Stomach smooth muscle (tissue), 2 donors: ENCODE results near the gene STK36.

Experiments used
- H3K27ac ChIP-seq: one replicate; pipeline ENCODE4 v1.7.0; 2013; ENCODE audit warnings: mild to moderate bottlenecking, low read length, inconsistent platforms
- H3K27me3 ChIP-seq, 2 donors: one replicate each; pipeline ENCODE4 v1.7.0; 2013; ENCODE audit warnings: low read length in 2 of 2; ENCODE audit not compliant: insufficient read depth in 2 of 2, control insufficient read depth in 1 of 2
- H3K36me3 ChIP-seq, 2 donors: one replicate each; pipeline ENCODE4 v1.7.0; 2013; ENCODE audit warnings: low read length in 2 of 2; ENCODE audit not compliant: control insufficient read depth in 2 of 2, insufficient read depth in 2 of 2
- H3K4me1 ChIP-seq: one replicate; pipeline ENCODE4 v1.7.0; 2013; ENCODE audit warnings: low read length; ENCODE audit not compliant: control insufficient read depth, insufficient read depth
- H3K4me3 ChIP-seq, 2 donors: one replicate each; pipeline ENCODE4 v1.7.0; 2013; ENCODE audit warnings: low read length in 2 of 2
- H3K9ac ChIP-seq, 2 donors: one replicate each; pipeline ENCODE4 v1.7.0; 2013; ENCODE audit warnings: low read length in 2 of 2, mild to moderate bottlenecking in 1 of 2
- H3K9me3 ChIP-seq, 2 donors: one replicate each; pipeline ENCODE4 v1.7.0; 2013; ENCODE audit warnings: low read length in 2 of 2; ENCODE audit not compliant: control insufficient read depth in 2 of 2
- donor health status: healthy.
- donor health status: Pancreatic carcinoma.

STK36 gene

GRCh38 chr2:218642786-218643185 lies 29.1 kb upstream of the STK36 start:
- Histone ChIP-seq H3K4me1 (no peaks in the 10 kb centered on the region), H3K9ac (no peak overlapping the region), H3K4me3 (no peak overlapping the region), H3K36me3 (peaks cover 64 to 66% of the 10 kb centered on the region in 2 donors), H3K27ac (no peak overlapping the region), H3K27me3 (no peaks in the 10 kb centered on the region), H3K9me3 (no peaks in the 10 kb centered on the region)

DNA sequence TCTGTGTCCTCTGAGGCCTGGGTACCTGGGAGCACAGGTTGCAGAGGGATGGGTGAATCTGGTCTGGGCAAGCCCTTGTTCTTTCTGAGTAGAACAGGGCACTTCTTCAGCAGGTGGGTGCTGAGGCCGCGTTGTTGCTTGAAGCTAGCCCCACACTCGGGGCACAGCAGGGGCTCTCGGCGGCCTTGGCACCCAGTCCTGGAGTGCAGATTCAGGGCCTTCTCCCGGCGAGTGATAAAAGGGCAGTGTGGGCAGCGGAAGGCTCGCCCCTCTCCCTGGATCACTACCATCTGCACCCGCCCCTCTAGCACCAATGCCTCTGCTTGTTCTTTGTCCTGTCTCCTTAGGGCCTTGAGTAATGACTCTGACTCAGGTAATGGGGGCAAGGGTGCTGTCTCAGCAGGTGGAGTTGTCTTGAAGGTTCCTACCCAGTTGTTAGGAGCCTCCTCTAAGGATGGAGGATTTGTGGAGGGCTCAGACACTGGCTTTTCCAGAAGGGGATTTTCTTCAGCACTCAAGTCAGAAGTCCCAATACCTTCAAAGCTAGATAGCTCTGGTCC lies 28.1 kb upstream of the STK36 start:
- no peak overlapping the region for H3K4me3 ChIP-seq
- no peak overlapping the region for H3K9ac ChIP-seq
- H3K9me3 ChIP-seq, result no peaks in the 10 kb centered on the region
- H3K27ac ChIP-seq, result no peak overlapping the region
- H3K4me1 ChIP-seq, result no peaks in the 10 kb centered on the region
- no peaks in the 10 kb centered on the region for H3K27me3 ChIP-seq
- peaks cover 64 to 67% of the 10 kb centered on the region in 2 donors for H3K36me3 ChIP-seq

GRCh38 chr2:218644721-218645120 lies 27.2 kb upstream of the STK36 start:
- Histone ChIP-seq H3K9me3 (no peaks in the 10 kb centered on the region), H3K27ac (no peak overlapping the region), H3K4me1 (no peaks in the 10 kb centered on the region), H3K36me3 (peaks cover 70 to 71% of the 10 kb centered on the region in 2 donors), H3K9ac (no peak overlapping the region), H3K27me3 (no peaks in the 10 kb centered on the region), H3K4me3 (no peak overlapping the region)

- Histone ChIP-seq H3K27ac (no peak overlapping the region), H3K9ac (no peak overlapping the region), H3K27me3 (no peaks in the 10 kb centered on the region), H3K4me1 (no peaks in the 10 kb centered on the region), H3K9me3 (no peaks in the 10 kb centered on the region), H3K36me3 (peaks cover 71 to 74% of the 10 kb centered on the region in 2 donors), H3K4me3 (no peak overlapping the region)
Observed at GRCh38 chr2:218645126-218645525, 26.8 kb upstream of the STK36 start.

DNA sequence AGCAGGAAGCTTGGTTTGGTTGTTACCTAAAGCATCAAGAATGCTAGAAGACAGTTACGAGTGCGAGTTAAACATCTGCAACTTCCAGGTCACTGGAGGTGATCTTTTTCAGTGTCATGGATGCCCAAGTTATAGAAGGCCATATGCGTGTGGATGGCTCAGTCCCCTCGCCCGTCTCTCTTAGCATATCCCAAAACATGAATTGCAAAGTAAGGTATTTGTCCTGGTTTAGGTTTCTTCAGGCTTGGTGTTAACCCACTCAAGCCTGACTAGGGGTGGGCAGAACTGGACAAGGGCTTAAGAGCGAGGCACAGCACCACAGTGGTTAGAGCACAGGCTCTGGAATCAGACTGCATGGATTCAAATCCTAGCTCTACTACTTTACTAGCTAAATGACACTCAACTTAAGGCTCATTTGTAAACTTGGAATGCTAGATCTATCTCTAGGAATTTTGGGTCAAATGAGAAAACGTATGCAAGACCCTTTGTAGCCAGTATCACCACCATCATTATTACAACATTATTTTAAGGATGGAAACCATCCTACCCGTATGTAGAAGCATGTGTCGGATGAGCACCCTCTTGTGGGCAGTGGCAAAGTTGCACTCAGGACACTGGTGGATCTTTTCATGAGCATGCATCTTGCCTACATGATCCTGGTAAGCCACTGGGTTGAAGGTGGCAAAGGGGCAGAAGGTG lies 23.6 kb upstream of the STK36 start:
- no peak overlapping the region for H3K9ac ChIP-seq

DNA sequence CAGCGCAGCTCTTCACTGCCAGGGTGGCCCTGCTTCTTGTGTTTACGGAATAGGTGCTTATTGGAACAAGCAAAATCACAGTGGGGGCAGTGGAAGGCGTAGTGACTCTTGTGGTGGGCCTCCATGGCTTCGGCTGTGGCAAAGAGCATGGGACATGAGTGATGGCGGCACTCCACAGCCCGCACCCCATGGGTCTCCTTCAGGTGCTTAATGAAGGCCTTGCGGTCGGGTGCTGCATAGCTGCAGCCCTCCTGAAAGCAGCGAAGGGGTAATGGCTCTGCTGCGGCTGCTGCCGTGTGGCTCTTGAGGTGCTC lies 23.1 kb upstream of the STK36 start:
- Histone ChIP-seq H3K36me3 (peaks cover 61 to 70% of the 10 kb centered on the region in 2 donors), H3K4me3 (no peak overlapping the region), H3K4me1 (no peaks in the 10 kb centered on the region), H3K9ac (no peak overlapping the region), H3K9me3 (no peaks in the 10 kb centered on the region), H3K27ac (no peak overlapping the region), H3K27me3 (no peaks in the 10 kb centered on the region)

More for the DNA sequence above, 23.6 kb upstream of the STK36 start:
- no peaks in the 10 kb centered on the region for H3K9me3 ChIP-seq
- H3K36me3 ChIP-seq, result peaks cover 65 to 70% of the 10 kb centered on the region in 2 donors
- no peaks in the 10 kb centered on the region for H3K4me1 ChIP-seq
- no peak overlapping the region for H3K27ac ChIP-seq
- no peaks in the 10 kb centered on the region for H3K27me3 ChIP-seq
- no peak overlapping the region for H3K4me3 ChIP-seq

GRCh38 chr2:218655751-218656150 lies 16.1 kb upstream of the STK36 start:
- H3K4me1 ChIP-seq, result peaks cover 21% of the 10 kb centered on the region
- no peak overlapping the region for H3K4me3 ChIP-seq
- H3K27ac ChIP-seq, result no peak overlapping the region
- H3K27me3 ChIP-seq, result no peaks in the 10 kb centered on the region
- no peaks in the 10 kb centered on the region for H3K9me3 ChIP-seq
- no peak overlapping the region for H3K9ac ChIP-seq
- peaks cover 19 to 29% of the 10 kb centered on the region in 2 donors for H3K36me3 ChIP-seq

DNA sequence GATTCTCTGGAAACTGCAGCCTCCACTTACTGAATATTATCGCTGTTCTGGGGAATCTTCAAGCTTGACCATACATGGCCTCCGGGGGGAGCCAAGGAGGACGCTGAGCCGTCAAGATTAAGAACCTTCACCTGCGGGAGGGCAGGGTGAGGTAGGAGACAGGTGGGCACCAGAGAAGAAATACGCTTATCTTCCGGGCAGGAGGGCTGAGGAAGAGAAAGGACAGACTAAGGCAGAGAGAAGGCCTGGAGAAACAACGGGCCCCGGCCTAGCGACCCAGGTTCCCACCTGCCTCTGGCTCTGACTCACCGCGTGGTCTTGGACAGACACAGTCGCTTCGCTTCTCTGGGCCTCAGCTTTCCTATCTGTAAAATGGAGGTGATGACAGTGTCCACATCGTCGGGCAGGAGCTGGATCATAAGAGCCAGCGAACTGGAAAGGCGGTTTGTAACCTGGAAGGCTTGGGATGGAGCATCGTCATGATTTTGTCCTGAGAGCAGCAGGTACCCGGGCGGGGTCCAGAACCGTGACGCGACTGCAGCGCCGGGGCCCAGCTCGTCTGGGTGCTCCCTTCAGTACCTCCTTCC lies 13.1 kb upstream of the STK36 start:
- Histone ChIP-seq H3K27me3 (no peaks in the 10 kb centered on the region), H3K27ac (peak overlapping the region; percentile 53), H3K9ac (peak overlapping the region; percentile 81 to 82), H3K36me3 (peaks cover 31 to 39% of the 10 kb centered on the region in 2 donors), H3K4me3 (peak overlapping the region; percentile 91 to 94), H3K9me3 (no peaks in the 10 kb centered on the region), H3K4me1 (peaks cover 21% of the 10 kb centered on the region)

GRCh38 chr2:218659258-218659987 lies 12.5 kb upstream of the STK36 start, which contains the start of the genes BCS1L and ZNF142:
TSS of gene BCS1L (plus strand) at chr2:218659683. CDS start at chr2:218660988, 1,305 bp downstream.
TSS of gene ZNF142 (minus strand) at chr2:218659623. CDS start at chr2:218656429, 3,194 bp downstream.
- Histone ChIP-seq H3K27ac (peak within 1 kb of the TSS; percentile 53), H3K4me3 (peak within 1 kb of the TSS; percentile 91 to 94), H3K36me3 (peaks cover 37 to 44% of the 10 kb centered on the region in 2 donors), H3K4me1 (peaks cover 21% of the 10 kb centered on the region), H3K9ac (peak within 1 kb of the TSS; percentile 81 to 82), H3K27me3 (no peaks in the 10 kb centered on the region), H3K9me3 (no peaks in the 10 kb centered on the region)

- H3K27me3 ChIP-seq, result no peaks in the 10 kb centered on the region
- H3K9me3 ChIP-seq, result no peaks in the 10 kb centered on the region
- H3K27ac ChIP-seq, result peak overlapping the region; percentile 53
- peaks cover 43 to 48% of the 10 kb centered on the region in 2 donors for H3K36me3 ChIP-seq
- peaks cover 21% of the 10 kb centered on the region for H3K4me1 ChIP-seq
- H3K4me3 ChIP-seq, result peak overlapping the region; percentile 91 to 94
- H3K9ac ChIP-seq, result peak overlapping the region; percentile 80 to 82
Observed at GRCh38 chr2:218659988-218660358, 11.9 kb upstream of the STK36 start.
